Measurements from ENCODE around the gene CDYL.

CDYL gene

DNA sequence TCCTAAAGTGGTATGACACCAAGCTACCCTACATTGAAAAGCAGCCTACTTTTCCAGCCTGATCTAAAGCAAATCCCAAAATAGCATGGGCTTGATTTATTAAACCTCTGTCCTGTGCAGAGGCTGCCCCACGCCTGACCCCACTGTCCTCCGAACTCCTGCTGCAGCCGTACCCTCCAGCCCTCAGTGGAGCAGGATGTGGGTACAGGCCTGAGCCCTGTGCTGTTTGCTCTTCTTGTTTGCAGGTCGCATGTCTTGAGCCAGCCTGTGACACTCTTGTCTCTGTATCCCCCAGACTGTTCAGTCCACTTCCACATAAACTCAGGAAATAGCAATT, 166.4 kb downstream of the CDYL start:
- H3K27me3 ChIP-seq: no peaks in the 10 kb centered on the region
- no peak overlapping the region for H3K4me3 ChIP-seq (ENCODE audit: low read depth in 1 of 2, low read length in 1 of 2)
- H3K27ac ChIP-seq: no peak overlapping the region
- H3K4me1 ChIP-seq (ENCODE audit: control insufficient read depth in 1 of 2, insufficient read depth in 1 of 2, low read depth in 1 of 2, low read length in 1 of 2): no peaks in the 10 kb centered on the region
- no peak for TF ChIP-seq CTCF (IDR thresholded peaks at IDR 0.05)
- H3K9me3 ChIP-seq: no peaks in the 10 kb centered on the region
- peaks cover 43% of the 10 kb centered on the region for H3K36me3 ChIP-seq

DNA sequence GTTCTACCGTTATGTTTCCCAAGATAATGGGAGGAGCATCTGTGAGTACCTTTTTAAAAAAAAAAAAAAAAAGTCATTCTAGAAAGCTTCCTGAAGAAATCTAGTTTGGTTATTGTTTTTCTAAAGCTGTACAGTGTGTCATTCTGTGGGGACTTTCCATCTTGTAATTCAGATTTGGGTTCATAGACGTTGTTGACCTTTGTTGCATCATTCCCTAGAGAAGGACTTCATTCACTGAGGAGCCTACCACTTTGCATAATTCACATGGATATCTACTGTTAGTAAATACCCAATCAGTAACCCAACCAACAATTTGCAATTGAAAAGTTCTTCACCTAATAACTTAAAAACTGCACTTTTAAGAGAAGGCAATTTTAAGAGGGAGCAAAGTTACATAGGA, 167.5 kb downstream of the CDYL start:
- H3K4me3 ChIP-seq (ENCODE audit: low read depth in 1 of 2, low read length in 1 of 2): no peak overlapping the region
- TF ChIP-seq CTCF (IDR thresholded peaks at IDR 0.05): no peak
- no peaks in the 10 kb centered on the region for H3K9me3 ChIP-seq
- H3K36me3 ChIP-seq: peaks cover 48% of the 10 kb centered on the region
- no peaks in the 10 kb centered on the region for H3K4me1 ChIP-seq (ENCODE audit: control insufficient read depth in 1 of 2, insufficient read depth in 1 of 2, low read depth in 1 of 2, low read length in 1 of 2)
- H3K27ac ChIP-seq: no peak overlapping the region
- H3K27me3 ChIP-seq: no peaks in the 10 kb centered on the region

- Histone ChIP-seq H3K27me3 (no peaks in the 10 kb centered on the region), H3K36me3 (peaks cover 54% of the 10 kb centered on the region), H3K27ac (no peak overlapping the region)
Observed at GRCh38 chr6:4944325-4944724, 168.1 kb downstream of the CDYL start.

DNA sequence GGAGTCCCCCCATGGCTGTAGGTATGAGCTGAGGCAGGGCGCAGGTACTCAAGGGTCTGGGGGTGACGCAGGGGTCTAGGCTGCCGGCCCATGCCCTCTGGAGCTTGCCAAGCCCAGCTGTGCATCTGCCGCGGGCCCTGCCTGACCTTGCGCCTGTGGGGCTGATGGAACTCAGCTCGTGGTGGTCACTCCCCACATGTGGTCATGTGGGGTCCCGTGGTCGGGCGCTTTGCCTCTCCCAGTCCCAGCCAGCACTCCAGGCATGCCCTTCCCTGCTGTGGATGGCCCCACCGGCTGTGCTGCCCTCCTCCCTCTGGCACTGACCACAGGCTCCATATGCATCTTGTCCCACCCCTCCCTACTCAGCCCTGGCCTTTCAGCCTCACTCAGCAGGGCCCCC, 170.3 kb downstream of the CDYL start:
- Histone ChIP-seq H3K4me3 (ENCODE audit: low read depth in 1 of 2, low read length in 1 of 2) (no peak overlapping the region), H3K27ac (no peak overlapping the region), H3K27me3 (no peaks in the 10 kb centered on the region), H3K4me1 (ENCODE audit: control insufficient read depth in 1 of 2, insufficient read depth in 1 of 2, low read depth in 1 of 2, low read length in 1 of 2) (no peaks in the 10 kb centered on the region), H3K36me3 (peaks cover 71% of the 10 kb centered on the region), H3K9me3 (no peaks in the 10 kb centered on the region)
- no peak for TF ChIP-seq CTCF (IDR thresholded peaks at IDR 0.05)

More at GRCh38 chr6:4944325-4944724, 168.1 kb downstream of the CDYL start:
- Histone ChIP-seq H3K4me1 (ENCODE audit: control insufficient read depth in 1 of 2, insufficient read depth in 1 of 2, low read depth in 1 of 2, low read length in 1 of 2) (no peaks in the 10 kb centered on the region), H3K9me3 (no peaks in the 10 kb centered on the region), H3K4me3 (ENCODE audit: low read depth in 1 of 2, low read length in 1 of 2) (no peak overlapping the region)
- no peak for TF ChIP-seq CTCF (IDR thresholded peaks at IDR 0.05)

- no peaks in the 10 kb centered on the region for H3K27me3 ChIP-seq
- peaks cover 79% of the 10 kb centered on the region for H3K36me3 ChIP-seq
- no peaks in the 10 kb centered on the region for H3K9me3 ChIP-seq
- no peak overlapping the region for H3K4me3 ChIP-seq (ENCODE audit: low read depth in 1 of 2, low read length in 1 of 2)
- H3K27ac ChIP-seq: no peak overlapping the region
- H3K4me1 ChIP-seq (ENCODE audit: control insufficient read depth in 1 of 2, insufficient read depth in 1 of 2, low read depth in 1 of 2, low read length in 1 of 2): no peaks in the 10 kb centered on the region
- TF ChIP-seq CTCF (IDR thresholded peaks at IDR 0.05): no peak
Observed at GRCh38 chr6:4947716-4948115, 171.5 kb downstream of the CDYL start.

Data from neutrophil (primary cell).